HG03095 (cell line): Measurements from ENCODE around the gene LSM4.

Experiments used
- ATAC-seq: cut with Tn5 transposase; IDR thresholded peaks from one replicate; pipeline ENCODE4 v1.9.1; 2021; ENCODE audit warnings: moderate library complexity; ENCODE audit not compliant: unreplicated experiment

LSM4 gene

GRCh38 chr19:18311502-18312091 is 11.3 kb downstream of the LSM4 start:
- ATAC-seq = no peak

- ATAC-seq = no peak
Measured at GRCh38 chr19:18310966-18311365, 11.9 kb downstream of the LSM4 start.

GRCh38 chr19:18310118-18310909 is 12.6 kb downstream of the LSM4 start:
- no peak for ATAC-seq

- ATAC-seq = no peak
Measured at GRCh38 chr19:18309525-18310064, 13.3 kb downstream of the LSM4 start.

- no peak for ATAC-seq
Measured at GRCh38 chr19:18308948-18309325, 13.9 kb downstream of the LSM4 start.

GRCh38 chr19:18308051-18308947 is 14.6 kb downstream of the LSM4 start:
- ATAC-seq = no peak

- no peak for ATAC-seq
Measured at GRCh38 chr19:18307271-18307681, 15.6 kb downstream of the LSM4 start.

- ATAC-seq = no peak
Measured at GRCh38 chr19:18306888-18307260, 16.0 kb downstream of the LSM4 start.

- ATAC-seq = no peak
Measured at GRCh38 chr19:18306209-18306887, 16.5 kb downstream of the LSM4 start.

- ATAC-seq = no peak
Measured at GRCh38 chr19:18304458-18305310, 18.2 kb downstream of the LSM4 start.

- ATAC-seq = no peak
Measured at GRCh38 chr19:18304208-18304457, 18.7 kb downstream of the LSM4 start.

GRCh38 chr19:18301718-18302111 is 21.2 kb downstream of the LSM4 start:
- no peak for ATAC-seq

- no peak for ATAC-seq
Measured at GRCh38 chr19:18300930-18301717, 21.8 kb downstream of the LSM4 start.

- no peak for ATAC-seq
Measured at GRCh38 chr19:18299654-18300053, 23.2 kb downstream of the LSM4 start.

- no peak for ATAC-seq
Measured at GRCh38 chr19:18298601-18299000, 24.3 kb downstream of the LSM4 start.

GRCh38 chr19:18297308-18297707 is 25.6 kb downstream of the LSM4 start:
- ATAC-seq = no peak

GRCh38 chr19:18295034-18295451 is 27.8 kb downstream of the LSM4 start:
- ATAC-seq = no peak

- ATAC-seq = no peak
Measured at GRCh38 chr19:18294467-18294864, 28.4 kb downstream of the LSM4 start.

- no peak for ATAC-seq
Measured at GRCh38 chr19:18293642-18294466, 29.0 kb downstream of the LSM4 start.
